A673 (cell line): Measurements from ENCODE around the gene TLE6.

Experiments used
- EZH2 ChIP-seq: fragments of 200-600 bp; sonication (generic); IDR thresholded peaks from 2 replicates; pipeline ENCODE4 v1.6.1; 2017; ENCODE audit warnings: borderline replicate concordance, low read depth, mild to moderate bottlenecking, mixed read lengths, antibody characterized with exemption, low read length; ENCODE audit not compliant: poor library complexity, severe bottlenecking
- TF ChIP-seq, protein P1 (sequence below): fragments of 300-800, 200-600 bp; sonication (generic); conservative IDR thresholded peaks from 2 replicates; pipeline ENCODE4 v1.5.1; 2017; ENCODE audit warnings: low read depth, mild to moderate bottlenecking, antibody characterized with exemption, low read length, moderate library complexity, mixed read lengths

- TF ChIP-seq, protein P1, sequence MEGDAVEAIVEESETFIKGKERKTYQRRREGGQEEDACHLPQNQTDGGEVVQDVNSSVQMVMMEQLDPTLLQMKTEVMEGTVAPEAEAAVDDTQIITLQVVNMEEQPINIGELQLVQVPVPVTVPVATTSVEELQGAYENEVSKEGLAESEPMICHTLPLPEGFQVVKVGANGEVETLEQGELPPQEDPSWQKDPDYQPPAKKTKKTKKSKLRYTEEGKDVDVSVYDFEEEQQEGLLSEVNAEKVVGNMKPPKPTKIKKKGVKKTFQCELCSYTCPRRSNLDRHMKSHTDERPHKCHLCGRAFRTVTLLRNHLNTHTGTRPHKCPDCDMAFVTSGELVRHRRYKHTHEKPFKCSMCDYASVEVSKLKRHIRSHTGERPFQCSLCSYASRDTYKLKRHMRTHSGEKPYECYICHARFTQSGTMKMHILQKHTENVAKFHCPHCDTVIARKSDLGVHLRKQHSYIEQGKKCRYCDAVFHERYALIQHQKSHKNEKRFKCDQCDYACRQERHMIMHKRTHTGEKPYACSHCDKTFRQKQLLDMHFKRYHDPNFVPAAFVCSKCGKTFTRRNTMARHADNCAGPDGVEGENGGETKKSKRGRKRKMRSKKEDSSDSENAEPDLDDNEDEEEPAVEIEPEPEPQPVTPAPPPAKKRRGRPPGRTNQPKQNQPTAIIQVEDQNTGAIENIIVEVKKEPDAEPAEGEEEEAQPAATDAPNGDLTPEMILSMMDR, result no peak
- TF ChIP-seq EZH2, result no peak
Observed at GRCh38 chr19:3005345-3005744, 28.0 kb downstream of the TLE6 start.
